Fibroblast of mammary gland (primary cell): ENCODE results near the gene HS3ST3A1.

Experiments
- DNase-seq: peaks from one replicate; pipeline ENCODE4 v3.0.0-alpha.2; 2010; ENCODE audit warnings: low read depth
- H3K4me3 ChIP-seq: 2 replicates; pipeline ENCODE4 v1.5.1; 2011; ENCODE audit warnings: low read depth, mild to moderate bottlenecking, low read length, moderate library complexity; ENCODE audit not compliant: control insufficient read depth
- CTCF ChIP-seq: conservative IDR thresholded peaks from 2 replicates; pipeline ENCODE4 v1.5.1; 2011; ENCODE audit warnings: low read depth, low read length, inconsistent platforms; ENCODE audit not compliant: control insufficient read depth, insufficient read depth

The HS3ST3A1 gene

GRCh38 chr17:13589658-13590057, 12.1 kb downstream of the HS3ST3A1 start:
- DNase-seq = no peak
- no peak overlapping the region for H3K4me3 ChIP-seq
- no peak for TF ChIP-seq CTCF

- DNase-seq = peak; percentile 53
- no peak for TF ChIP-seq CTCF
- no peak overlapping the region for H3K4me3 ChIP-seq
These were observed 14.0 kb downstream of the HS3ST3A1 start for GRCh38 chr17:13587487-13588338.

- TF ChIP-seq CTCF = no peak
- no peak overlapping the region for H3K4me3 ChIP-seq
- peak; percentile 63 for DNase-seq
These were observed 17.0 kb downstream of the HS3ST3A1 start for GRCh38 chr17:13584701-13585080.

- H3K4me3 ChIP-seq = no peak overlapping the region
- DNase-seq = no peak
- no peak for TF ChIP-seq CTCF
These were observed 17.6 kb downstream of the HS3ST3A1 start for GRCh38 chr17:13583996-13584700.

- no peak for TF ChIP-seq CTCF
- no peak for DNase-seq
- H3K4me3 ChIP-seq = no peak overlapping the region
These were observed 18.8 kb downstream of the HS3ST3A1 start for GRCh38 chr17:13582776-13583547.

- no peak for TF ChIP-seq CTCF
- no peak overlapping the region for H3K4me3 ChIP-seq
- DNase-seq = no peak
These were observed 19.8 kb downstream of the HS3ST3A1 start for GRCh38 chr17:13581925-13582324.
